DND-41 (cell line): Measurements from ENCODE around the gene FARP2.
"Not testable (repeated sequence)": the region's sequence is repeated elsewhere in the genome, so short reads cannot be mapped to it uniquely, and the experiment has no call there.

ENCODE experiments used
- CTCF ChIP-seq: IDR thresholded peaks from 2 replicates; pipeline ENCODE4 v1.5.1; 2012; ENCODE audit warnings: borderline replicate concordance, low read length, moderate library complexity, mild to moderate bottlenecking; ENCODE audit not compliant: poor library complexity, severe bottlenecking; ENCODE audit errors: extremely low read depth
- EZH2 ChIP-seq: IDR thresholded peaks from 3 replicates; pipeline ENCODE4 v1.6.1; 2012; ENCODE audit warnings: borderline replicate concordance, low read depth, mild to moderate bottlenecking, moderate library complexity, low read length, inconsistent platforms; ENCODE audit not compliant: severe bottlenecking

DNA sequence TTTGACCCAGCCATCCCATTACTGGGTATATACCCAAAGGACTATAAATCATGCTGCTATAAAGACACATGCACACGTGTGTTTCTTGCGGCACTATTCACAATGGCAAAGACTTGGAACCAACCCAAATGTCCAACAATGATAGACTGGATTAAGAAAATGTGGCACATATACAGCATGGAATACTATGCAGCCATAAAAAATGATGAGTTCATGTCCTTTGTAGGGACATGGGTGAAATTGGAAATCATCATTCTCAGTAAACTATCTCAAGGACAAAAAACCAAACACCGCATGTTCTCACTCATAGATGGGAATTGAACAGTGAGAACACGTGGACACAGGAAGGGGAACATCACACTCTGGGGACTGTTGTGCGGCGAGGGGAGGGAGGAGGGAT is 40.7 kb downstream of the FARP2 start:
- not testable (repeated sequence) for TF ChIP-seq CTCF, EZH2
